PC-3 (cell line): Measurements from ENCODE around the gene RPL31.

Experiments used
- EZH2 ChIP-seq: fragments of 300-600 bp; sonication (generic); IDR thresholded peaks from one replicate; pipeline ENCODE4 v1.6.1; 2017; ENCODE audit warnings: antibody characterized with exemption, mild to moderate bottlenecking, low read length; ENCODE audit not compliant: unreplicated experiment
- EZH2phosphoT487 ChIP-seq: fragments of 300-600 bp; sonication (generic); IDR thresholded peaks from 2 replicates; pipeline ENCODE4 v1.6.1; 2018; ENCODE audit warnings: mild to moderate bottlenecking, antibody characterized with exemption, low read length, borderline replicate concordance
- TF ChIP-seq, protein P1 (sequence below): fragments of 300-600 bp; sonication (generic); conservative IDR thresholded peaks from 2 replicates; pipeline ENCODE4 v1.5.1; 2017; ENCODE audit warnings: antibody characterized with exemption, low read depth, mild to moderate bottlenecking, low read length

GRCh38 chr2:101053117-101053516, 51.0 kb downstream of the RPL31 start:
- TF ChIP-seq, protein P1, sequence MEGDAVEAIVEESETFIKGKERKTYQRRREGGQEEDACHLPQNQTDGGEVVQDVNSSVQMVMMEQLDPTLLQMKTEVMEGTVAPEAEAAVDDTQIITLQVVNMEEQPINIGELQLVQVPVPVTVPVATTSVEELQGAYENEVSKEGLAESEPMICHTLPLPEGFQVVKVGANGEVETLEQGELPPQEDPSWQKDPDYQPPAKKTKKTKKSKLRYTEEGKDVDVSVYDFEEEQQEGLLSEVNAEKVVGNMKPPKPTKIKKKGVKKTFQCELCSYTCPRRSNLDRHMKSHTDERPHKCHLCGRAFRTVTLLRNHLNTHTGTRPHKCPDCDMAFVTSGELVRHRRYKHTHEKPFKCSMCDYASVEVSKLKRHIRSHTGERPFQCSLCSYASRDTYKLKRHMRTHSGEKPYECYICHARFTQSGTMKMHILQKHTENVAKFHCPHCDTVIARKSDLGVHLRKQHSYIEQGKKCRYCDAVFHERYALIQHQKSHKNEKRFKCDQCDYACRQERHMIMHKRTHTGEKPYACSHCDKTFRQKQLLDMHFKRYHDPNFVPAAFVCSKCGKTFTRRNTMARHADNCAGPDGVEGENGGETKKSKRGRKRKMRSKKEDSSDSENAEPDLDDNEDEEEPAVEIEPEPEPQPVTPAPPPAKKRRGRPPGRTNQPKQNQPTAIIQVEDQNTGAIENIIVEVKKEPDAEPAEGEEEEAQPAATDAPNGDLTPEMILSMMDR, result no peak
- no peak for TF ChIP-seq EZH2
- no peak for TF ChIP-seq EZH2phosphoT487
